Sigmoid colon (tissue), 7 donors: ENCODE results near the gene GRK6. TPM values are rescaled to one million over a fixed set of nuclear protein-coding genes. Genes with fewer than 3 reads are reported as not detected.
A peak's percentile ranks its signal among the peaks of the same experiment; 100 is the strongest.

Experiments used
- DNase-seq: peaks from one replicate; pipeline ENCODE4 v3.0.0-alpha.2; 2019
- H3K27ac ChIP-seq, 4 donors: fragments of 200-600 bp; sonication (generic); one replicate each; pipeline ENCODE4 v1.5.1; 2016 to 2019; ENCODE audit warnings: mild to moderate bottlenecking in 1 of 4
- H3K27me3 ChIP-seq, 3 donors: fragments of 200-600 bp; sonication (generic); one replicate each; pipeline ENCODE4 v1.5.1; 2019; ENCODE audit warnings: mild to moderate bottlenecking in 1 of 3
- H3K36me3 ChIP-seq, 4 donors: fragments of 200-600 bp; sonication (generic); one replicate each; pipeline ENCODE4 v1.5.1; 2016 to 2019
- H3K4me1 ChIP-seq, 4 donors: fragments of 200-600 bp; sonication (generic); one replicate each; pipeline ENCODE4 v1.5.1; 2017 to 2019
- H3K4me3 ChIP-seq, 4 donors: fragments of 200-600 bp; sonication (generic); one replicate each; pipeline ENCODE4 v1.5.1; 2017 to 2019; ENCODE audit warnings: mild to moderate bottlenecking in 2 of 4, moderate library complexity in 1 of 4
- H3K9me3 ChIP-seq, 4 donors: fragments of 200-600 bp in 3 of 4; sonication (generic) in 3 of 4; one replicate each; pipeline versions ENCODE4 v1.5.1 to v1.6.1; 2013 to 2019
- CTCF ChIP-seq, 4 experiments: fragments of 450-650 bp in 3 of 4; fragments of 200-600 bp in 1 of 4; IDR thresholded peaks; one replicate each; pipeline ENCODE4 v1.5.1; 2016 to 2019; ENCODE audit warnings: antibody characterized with exemption in 4 of 4, mild to moderate bottlenecking in 3 of 4, moderate library complexity in 2 of 4
- EP300 ChIP-seq, 4 donors: sonication (generic); formaldehyde crosslinking; IDR thresholded peaks; one replicate each; pipeline ENCODE4 v1.6.1; 2017; ENCODE audit warnings: antibody characterized with exemption in 4 of 4
- POLR2A ChIP-seq, 2 donors: fragments of 450-650 bp; IDR thresholded peaks; one replicate each; pipeline ENCODE4 v1.6.1; 2016; ENCODE audit warnings: antibody characterized with exemption in 2 of 2, mild to moderate bottlenecking in 2 of 2, moderate library complexity in 2 of 2
- POLR2AphosphoS5 ChIP-seq, 4 donors: sonication (generic); formaldehyde crosslinking; IDR thresholded peaks; one replicate each; pipeline ENCODE4 v1.6.1; 2017; ENCODE audit warnings: antibody characterized with exemption in 4 of 4
- WGBS, 2 donors: extraction: QIAGEN DNeasy Blood & Tissue Kit; methylation state at CpG; one replicate each; pipeline ENCODE4 v1.1.7; 2013; 5-methylcytosine and 5-hydroxymethylcytosine counted together
- intact Hi-C: fragments of 100-400 bp; cut with DNase I; formaldehyde crosslinking; loops from one replicate; pipeline ENCODE4 v1.15.1; 2023
- polyA plus RNA-seq, 3 donors: library from polyadenylated mRNA; stranded (reverse); fragments of 200-250 nt; gene quantifications; one replicate each; pipeline ENCODE4 v1.2.3, GENCODE V29; 2013
- total RNA-seq, 4 donors: library from RNA; depleted of rRNA; stranded (reverse); fragments of >200 nt; gene quantifications; one replicate each; pipeline ENCODE4 v1.1.0, GENCODE V29; 2016
- donor health status: healthy with polysubstance abuse.
- donor health status: Bipolar disorder and iron deficiency.
- donor health status: healthy.

GRK6 gene
- total and polyA plus RNA-seq, 7 donors = 16.5 to 47.9 (median 21.9) TPM

GRCh38 chr5:177444106-177445051 is 17.9 kb downstream of the GRK6 start:
- Histone ChIP-seq H3K4me1 (peaks cover 0 to 27% (median 24%) of the 10 kb centered on the region in 4 donors), H3K27me3 (peaks cover 0 to 32% (median 11%) of the 10 kb centered on the region in 3 donors), H3K4me3 (no peak overlapping the region), H3K36me3 (peaks cover 0 to 26% (median 6%) of the 10 kb centered on the region in 4 donors), H3K9me3 (no peaks in the 10 kb centered on the region), H3K27ac (no peak overlapping the region)
- TF ChIP-seq CTCF (IDR thresholded peaks at IDR 0.05) (no peak), POLR2AphosphoS5 (IDR thresholded peaks at IDR 0.05) (peak in 1 of 4 donors; percentile 1), POLR2A (IDR thresholded peaks at IDR 0.05) (no peak), EP300 (IDR thresholded peaks at IDR 0.05) (no peak)
- DNase-seq = no peak
- intact Hi-C loops = no loop called here
- 43 to 66% methylated on average over 7 of the region's 7 CpGs for WGBS, 2 donors

- TF ChIP-seq POLR2A (IDR thresholded peaks at IDR 0.05) = no peak
- no peak for TF ChIP-seq EP300 (IDR thresholded peaks at IDR 0.05)
- TF ChIP-seq POLR2AphosphoS5 (IDR thresholded peaks at IDR 0.05) = no peak
- no peak for TF ChIP-seq CTCF (IDR thresholded peaks at IDR 0.05)
- Histone ChIP-seq H3K27me3 (peaks cover 0 to 41% (median 20%) of the 10 kb centered on the region in 3 donors), H3K36me3 (peaks cover 0 to 26% (median 6%) of the 10 kb centered on the region in 4 donors), H3K27ac (no peak overlapping the region), H3K4me1 (peaks cover 0 to 27% (median 24%) of the 10 kb centered on the region in 4 donors), H3K9me3 (no peaks in the 10 kb centered on the region), H3K4me3 (no peak overlapping the region)
- no peak for DNase-seq
- 28 to 48% methylated on average over 10 of the region's 10 CpGs for WGBS, 2 donors
- intact Hi-C loops = no loop called here
Observed at GRCh38 chr5:177445052-177445916, 18.8 kb downstream of the GRK6 start.

DNA sequence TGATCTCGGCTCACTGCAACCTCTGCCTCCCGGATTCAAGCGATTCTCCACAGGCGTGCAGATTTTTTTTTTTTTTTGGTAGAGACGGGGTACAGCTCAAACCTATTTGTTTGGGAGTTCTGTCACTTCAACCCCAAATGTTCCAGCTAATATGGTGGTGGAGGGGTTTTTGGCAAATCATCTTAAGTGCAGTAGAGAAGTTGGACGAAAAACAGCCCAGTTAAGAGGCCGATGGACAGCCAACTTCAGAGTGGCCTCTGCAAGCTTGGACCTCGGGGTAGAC is 19.4 kb downstream of the GRK6 start:
- WGBS, 2 donors = 2 to 5% methylated on average over 8 of the region's 8 CpGs
- peak overlapping the region in 3 of 4 donors; percentile 50 to 61 (median 60) for H3K4me3 ChIP-seq
- no peak for DNase-seq
- no peak overlapping the region for H3K27ac ChIP-seq
- intact Hi-C loops = no loop called here
- no peak for TF ChIP-seq EP300 (IDR thresholded peaks at IDR 0.05)
- TF ChIP-seq CTCF (IDR thresholded peaks at IDR 0.05) = no peak
- no peak for TF ChIP-seq POLR2A (IDR thresholded peaks at IDR 0.05)
- TF ChIP-seq POLR2AphosphoS5 (IDR thresholded peaks at IDR 0.05) = no peak
- H3K36me3 ChIP-seq = peaks cover 0 to 20% (median 5%) of the 10 kb centered on the region in 4 donors
- H3K4me1 ChIP-seq = peaks cover 0 to 27% (median 24%) of the 10 kb centered on the region in 4 donors
- H3K9me3 ChIP-seq = no peaks in the 10 kb centered on the region
- H3K27me3 ChIP-seq = peaks cover 0 to 47% (median 25%) of the 10 kb centered on the region in 3 donors

- intact Hi-C loops = no loop called here
- Histone ChIP-seq H3K9me3 (no peaks in the 10 kb centered on the region), H3K4me3 (peak within 1 kb of the TSS; percentile 8 to 61 (median 55)), H3K36me3 (peaks cover 0 to 14% (median 2%) of the 10 kb centered on the region in 4 donors), H3K27me3 (peaks cover 0 to 50% (median 28%) of the 10 kb centered on the region in 3 donors), H3K4me1 (peaks cover 0 to 27% (median 24%) of the 10 kb centered on the region in 4 donors), H3K27ac (peak within 1 kb of the TSS in 2 of 4 donors; percentile 21 to 25)
- TF ChIP-seq POLR2A (IDR thresholded peaks at IDR 0.05) (no peak), POLR2AphosphoS5 (IDR thresholded peaks at IDR 0.05) (peak in 1 of 4 donors; percentile 37)
- DNase-seq = no peak
- WGBS, 2 donors = 1% methylated on average over 89 of the region's 89 CpGs
Observed at GRCh38 chr5:177446200-177447065, 20.0 kb downstream of the GRK6 start, which contains the start of gene PRR7. Gene PRR7 (plus strand): TSS chr5:177446814. CDS start chr5:177455068, 8,254 bp downstream.
